Measurements from ENCODE around the gene CCDC179. TPM values are rescaled to one million over a fixed set of nuclear protein-coding genes. Genes with fewer than 3 reads are reported as not detected.

CCDC179 gene
- total and polyA plus RNA-seq, 10 of the 15 experiments (the other 5 are each of a cell fraction or from before 2014, with no cell fraction given): 0.16 TPM; not detected in 9

DNA sequence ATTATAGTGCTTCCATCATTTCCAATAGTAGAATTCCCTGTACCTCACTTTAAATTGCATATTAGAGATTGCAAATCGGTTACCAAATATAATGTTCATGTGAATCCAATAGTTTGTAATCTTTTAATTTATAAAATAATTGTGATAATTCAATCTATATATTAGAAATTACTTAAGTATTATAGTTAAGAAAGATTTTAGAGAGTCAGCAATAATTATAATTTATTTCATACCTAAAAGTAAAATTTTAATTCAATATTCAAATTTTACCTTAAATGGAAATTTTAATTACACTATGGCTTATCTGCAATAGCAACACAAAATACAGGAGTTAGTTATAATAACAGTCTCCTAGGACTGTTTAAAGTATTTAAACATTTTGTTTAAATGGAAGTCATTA lies 13.5 kb downstream of the CCDC179 start:
- no peak for TF ChIP-seq SP1 (IDR thresholded peaks at IDR 0.05; ENCODE audit: low read depth, low read length)
- TF ChIP-seq NFIC (IDR thresholded peaks at IDR 0.05; ENCODE audit: low read depth, low read length): no peak
- no peak for TF ChIP-seq WRNIP1 (IDR thresholded peaks at IDR 0.05; ENCODE audit: borderline replicate concordance, low read depth, low read length)
- TF ChIP-seq SREBF2 (IDR thresholded peaks at IDR 0.05; ENCODE audit: low read length): no peak
- TF ChIP-seq ZNF207 (IDR thresholded peaks at IDR 0.05; ENCODE audit: borderline replicate concordance): no peak
- TF ChIP-seq, protein P1, sequence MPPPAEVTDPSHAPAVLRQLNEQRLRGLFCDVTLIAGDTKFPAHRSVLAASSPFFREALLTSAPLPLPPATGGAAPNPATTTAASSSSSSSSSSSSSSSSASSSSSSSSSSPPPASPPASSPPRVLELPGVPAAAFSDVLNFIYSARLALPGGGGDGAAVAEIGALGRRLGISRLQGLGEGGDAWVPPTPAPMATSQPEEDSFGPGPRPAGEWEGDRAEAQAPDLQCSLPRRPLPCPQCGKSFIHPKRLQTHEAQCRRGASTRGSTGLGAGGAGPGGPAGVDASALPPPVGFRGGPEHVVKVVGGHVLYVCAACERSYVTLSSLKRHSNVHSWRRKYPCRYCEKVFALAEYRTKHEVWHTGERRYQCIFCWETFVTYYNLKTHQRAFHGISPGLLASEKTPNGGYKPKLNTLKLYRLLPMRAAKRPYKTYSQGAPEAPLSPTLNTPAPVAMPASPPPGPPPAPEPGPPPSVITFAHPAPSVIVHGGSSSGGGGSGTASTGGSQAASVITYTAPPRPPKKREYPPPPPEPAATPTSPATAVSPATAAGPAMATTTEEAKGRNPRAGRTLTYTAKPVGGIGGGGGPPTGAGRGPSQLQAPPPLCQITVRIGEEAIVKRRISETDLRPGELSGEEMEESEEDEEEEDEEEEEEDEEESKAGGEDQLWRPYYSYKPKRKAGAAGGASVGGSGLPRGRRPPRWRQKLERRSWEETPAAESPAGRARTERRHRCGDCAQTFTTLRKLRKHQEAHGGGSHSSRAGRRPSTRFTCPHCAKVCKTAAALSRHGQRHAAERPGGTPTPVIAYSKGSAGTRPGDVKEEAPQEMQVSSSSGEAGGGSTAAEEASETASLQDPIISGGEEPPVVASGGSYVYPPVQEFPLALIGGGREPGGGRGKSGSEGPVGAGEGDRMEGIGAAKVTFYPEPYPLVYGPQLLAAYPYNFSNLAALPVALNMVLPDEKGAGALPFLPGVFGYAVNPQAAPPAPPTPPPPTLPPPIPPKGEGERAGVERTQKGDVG (CRISPR knock-in tag; IDR thresholded peaks at IDR 0.05): no peak
- no peak for TF ChIP-seq YBX1 (IDR thresholded peaks at IDR 0.05)
- TF ChIP-seq RELB (IDR thresholded peaks at IDR 0.05; ENCODE audit: low read depth): no peak
- no peak for TF ChIP-seq TCF7 (IDR thresholded peaks at IDR 0.05; ENCODE audit: borderline replicate concordance)
- no peak for TF ChIP-seq CHD1 (IDR thresholded peaks at IDR 0.05; ENCODE audit: low read depth, low read length)
- no peak for TF ChIP-seq JUND (IDR thresholded peaks at IDR 0.05; ENCODE audit: low read depth, low read length)
- TF ChIP-seq NFYA (IDR thresholded peaks at IDR 0.05; ENCODE audit: borderline replicate concordance, low read depth, low read length): no peak
- TF ChIP-seq NBN (IDR thresholded peaks at IDR 0.05): no peak
- TF ChIP-seq SUPT20H (IDR thresholded peaks at IDR 0.05; ENCODE audit: borderline replicate concordance, control insufficient read depth, low read depth, low read length): no peak
- TF ChIP-seq SREBF1 (IDR thresholded peaks at IDR 0.05; ENCODE audit: low read length): no peak
- no peak for TF ChIP-seq CEBPB (IDR thresholded peaks at IDR 0.05; ENCODE audit: borderline replicate concordance in 1 of 2, low read depth in 2 of 2, low read length in 2 of 2)
- no peak for TF ChIP-seq EP300 (IDR thresholded peaks at IDR 0.05; ENCODE audit: borderline replicate concordance in 1 of 2, control insufficient read depth in 1 of 2, low read depth in 2 of 2, low read length in 2 of 2)
- TF ChIP-seq JUNB (IDR thresholded peaks at IDR 0.05): no peak
- TF ChIP-seq POLR2A (IDR thresholded peaks at IDR 0.05; ENCODE audit: low read depth, low read length): no peak
- Histone ChIP-seq H3K79me2 (ENCODE audit: control insufficient read depth, insufficient read depth, low read length) (no peaks in the 10 kb centered on the region), H2AFZ (ENCODE audit: control insufficient read depth, low read depth, low read length) (no peak overlapping the region), H3K27me3 (replicated peaks in 1 of 2; ENCODE audit: control insufficient read depth in 2 of 2, insufficient read depth in 2 of 2, low read length in 1 of 2) (no peaks in the 10 kb centered on the region), H3K9ac (ENCODE audit: control insufficient read depth, insufficient read depth, low read length) (no peak overlapping the region), H3K4me3 (no peak overlapping the region), H4K20me1 (ENCODE audit: control insufficient read depth, insufficient read depth) (no peaks in the 10 kb centered on the region), H3K9me3 (replicated peaks; ENCODE audit: control insufficient read depth, insufficient read depth, low read length) (no peaks in the 10 kb centered on the region), H3K4me1 (ENCODE audit: control insufficient read depth, insufficient read depth, low read length) (no peaks in the 10 kb centered on the region), H3K36me3 (ENCODE audit: control insufficient read depth in 2 of 2, insufficient read depth in 2 of 2, low read length in 1 of 2) (no peaks in the 10 kb centered on the region), H3K27ac (ENCODE audit: control insufficient read depth, insufficient read depth) (no peak overlapping the region), H3K4me2 (ENCODE audit: control insufficient read depth, insufficient read depth) (no peak overlapping the region)
- no peak for ATAC-seq
- ChIA-PET POLR2A (no interaction called here), RAD21 (ENCODE audit: unreplicated experiment) (no interaction called here), CTCF (no interaction called here), SMC1A (ENCODE audit: uncharacterized antibody, unreplicated experiment) (no interaction called here)
- in situ Hi-C loops (cut with MboI): no loop called here
- intact Hi-C loops (cut with micrococcal nuclease; ENCODE audit: unreplicated experiment): no loop called here
- no peak for DNase-seq (ENCODE audit: low read depth, low spot score)
- no peak for FAIRE-seq
- 0% methylated on average over 1 of the region's 1 CpG for WGBS (ENCODE audit: insufficient coverage, insufficient replicate concordance, low lambda C conversion rate, missing lambda C conversion rate)
- BruUV-seq (replicated peaks): no TSS peak
